ENCODE results near the gene SULT1C2.

The SULT1C2 gene

DNA sequence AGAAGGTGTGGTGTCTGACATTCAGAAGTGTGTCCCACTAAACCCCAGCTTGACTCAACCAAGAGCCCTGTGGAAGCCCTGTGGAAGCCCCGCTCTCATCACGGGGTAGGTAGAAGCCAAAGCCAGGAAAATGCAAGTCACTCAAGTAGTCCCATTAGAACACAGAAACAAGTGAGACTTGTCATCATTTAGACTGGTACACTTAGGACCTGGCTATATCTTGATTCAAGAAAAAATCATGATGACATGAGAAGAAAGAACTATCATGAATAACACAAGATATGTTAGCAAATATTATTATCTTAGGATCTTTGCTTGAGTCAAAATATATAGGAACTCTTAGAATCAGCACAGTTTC, 60.9 kb downstream of the SULT1C2 start:
- Histone ChIP-seq H3K9me3 (ENCODE audit: insufficient read depth, low read length, severe bottlenecking) (no peaks in the 10 kb centered on the region), H3K9ac (ENCODE audit: low read depth, low read length) (no peak overlapping the region), H3K4me3 (ENCODE audit: low read depth in 1 of 2, low read length in 2 of 2) (no peak overlapping the region), H3K27ac (ENCODE audit: low read length) (no peak overlapping the region), H3K36me3 (ENCODE audit: insufficient read depth, low read length) (no peaks in the 10 kb centered on the region), H3K79me2 (ENCODE audit: insufficient read depth, low read length) (no peaks in the 10 kb centered on the region), H2AFZ (ENCODE audit: low read depth, low read length) (no peak overlapping the region), H4K20me1 (ENCODE audit: insufficient read depth, low read length) (no peaks in the 10 kb centered on the region), H3K27me3 (ENCODE audit: insufficient read depth, low read length, poor library complexity) (peaks cover 14% of the 10 kb centered on the region), H3K4me2 (ENCODE audit: insufficient read depth, low read length) (no peak overlapping the region), H3K4me1 (ENCODE audit: insufficient read depth, low read length) (no peaks in the 10 kb centered on the region)
- DNase-seq = no peak
- ATAC-seq (ENCODE audit: insufficient read depth, low read depth) = no peak
- TF ChIP-seq EZH2 (IDR thresholded peaks at IDR 0.05; ENCODE audit: borderline replicate concordance, low read depth, low read length, severe bottlenecking) = no peak
- TF ChIP-seq, protein P1, sequence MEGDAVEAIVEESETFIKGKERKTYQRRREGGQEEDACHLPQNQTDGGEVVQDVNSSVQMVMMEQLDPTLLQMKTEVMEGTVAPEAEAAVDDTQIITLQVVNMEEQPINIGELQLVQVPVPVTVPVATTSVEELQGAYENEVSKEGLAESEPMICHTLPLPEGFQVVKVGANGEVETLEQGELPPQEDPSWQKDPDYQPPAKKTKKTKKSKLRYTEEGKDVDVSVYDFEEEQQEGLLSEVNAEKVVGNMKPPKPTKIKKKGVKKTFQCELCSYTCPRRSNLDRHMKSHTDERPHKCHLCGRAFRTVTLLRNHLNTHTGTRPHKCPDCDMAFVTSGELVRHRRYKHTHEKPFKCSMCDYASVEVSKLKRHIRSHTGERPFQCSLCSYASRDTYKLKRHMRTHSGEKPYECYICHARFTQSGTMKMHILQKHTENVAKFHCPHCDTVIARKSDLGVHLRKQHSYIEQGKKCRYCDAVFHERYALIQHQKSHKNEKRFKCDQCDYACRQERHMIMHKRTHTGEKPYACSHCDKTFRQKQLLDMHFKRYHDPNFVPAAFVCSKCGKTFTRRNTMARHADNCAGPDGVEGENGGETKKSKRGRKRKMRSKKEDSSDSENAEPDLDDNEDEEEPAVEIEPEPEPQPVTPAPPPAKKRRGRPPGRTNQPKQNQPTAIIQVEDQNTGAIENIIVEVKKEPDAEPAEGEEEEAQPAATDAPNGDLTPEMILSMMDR (IDR thresholded peaks at IDR 0.05; ENCODE audit: borderline replicate concordance, extremely low read depth, low read length, poor library complexity, severe bottlenecking) = no peak

DNA sequence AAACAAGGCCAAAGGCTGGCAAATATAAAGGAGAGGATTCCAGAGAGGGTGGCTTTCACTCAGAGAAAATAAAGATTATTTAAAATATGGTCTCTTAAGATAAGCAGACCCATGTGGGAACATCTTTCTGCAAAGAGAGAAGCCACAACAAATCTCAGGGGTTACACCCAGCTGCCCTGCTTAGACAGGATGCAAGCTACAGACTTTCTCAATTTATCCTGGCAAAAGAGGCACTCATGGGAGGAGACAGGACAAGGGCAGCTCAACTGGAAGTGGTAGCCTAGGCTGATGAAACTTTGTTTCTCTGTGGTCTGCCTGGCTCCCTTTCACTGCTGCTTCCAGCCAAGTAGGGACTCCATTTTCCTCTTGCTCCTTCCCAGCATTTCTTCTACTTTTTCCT, 63.2 kb downstream of the SULT1C2 start:
- Histone ChIP-seq H3K4me1 (ENCODE audit: insufficient read depth, low read length) (no peaks in the 10 kb centered on the region), H2AFZ (ENCODE audit: low read depth, low read length) (no peak overlapping the region), H3K4me2 (ENCODE audit: insufficient read depth, low read length) (no peak overlapping the region), H3K27me3 (ENCODE audit: insufficient read depth, low read length, poor library complexity) (peaks cover 10% of the 10 kb centered on the region), H3K9me3 (ENCODE audit: insufficient read depth, low read length, severe bottlenecking) (no peaks in the 10 kb centered on the region), H3K4me3 (ENCODE audit: low read depth in 1 of 2, low read length in 2 of 2) (no peak overlapping the region), H4K20me1 (ENCODE audit: insufficient read depth, low read length) (no peaks in the 10 kb centered on the region), H3K79me2 (ENCODE audit: insufficient read depth, low read length) (no peaks in the 10 kb centered on the region), H3K27ac (ENCODE audit: low read length) (no peak overlapping the region), H3K9ac (ENCODE audit: low read depth, low read length) (no peak overlapping the region), H3K36me3 (ENCODE audit: insufficient read depth, low read length) (no peaks in the 10 kb centered on the region)
- TF ChIP-seq EZH2 (IDR thresholded peaks at IDR 0.05; ENCODE audit: borderline replicate concordance, low read depth, low read length, severe bottlenecking) = no peak
- TF ChIP-seq, protein P1 (IDR thresholded peaks at IDR 0.05; ENCODE audit: borderline replicate concordance, extremely low read depth, low read length, poor library complexity, severe bottlenecking) = no peak
- ATAC-seq (ENCODE audit: insufficient read depth, low read depth) = no peak
- no peak for DNase-seq

DNA sequence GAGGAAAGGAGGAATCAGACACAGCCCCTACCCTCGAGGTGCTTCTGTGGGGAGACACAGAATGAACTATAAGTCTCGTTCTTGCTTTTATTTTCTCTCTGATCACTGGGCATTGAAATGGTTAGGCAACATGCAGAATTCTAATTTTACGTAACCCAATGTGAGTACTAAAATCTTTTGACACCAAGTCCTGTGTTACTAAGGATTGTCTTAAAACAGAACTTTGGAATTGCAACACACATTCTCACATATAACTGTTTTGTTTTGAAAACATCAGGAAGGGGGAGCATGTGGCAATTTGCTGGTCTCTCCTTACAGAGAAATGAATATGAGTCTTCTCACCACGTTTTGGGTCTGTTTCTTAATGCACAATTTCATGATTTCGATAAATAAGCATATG, 65.4 kb downstream of the SULT1C2 start:
- no peaks in the 10 kb centered on the region for H3K36me3 ChIP-seq (ENCODE audit: insufficient read depth, low read length)
- H3K9me3 ChIP-seq (ENCODE audit: insufficient read depth, low read length, severe bottlenecking) = no peaks in the 10 kb centered on the region
- H2AFZ ChIP-seq (ENCODE audit: low read depth, low read length) = no peak overlapping the region
- no peak overlapping the region for H3K4me2 ChIP-seq (ENCODE audit: insufficient read depth, low read length)
- H3K79me2 ChIP-seq (ENCODE audit: insufficient read depth, low read length) = no peaks in the 10 kb centered on the region
- H3K4me1 ChIP-seq (ENCODE audit: insufficient read depth, low read length) = no peaks in the 10 kb centered on the region
- DNase-seq = no peak
- H3K4me3 ChIP-seq (ENCODE audit: low read depth in 1 of 2, low read length in 2 of 2) = no peak overlapping the region
- TF ChIP-seq, protein P1 (IDR thresholded peaks at IDR 0.05; ENCODE audit: borderline replicate concordance, extremely low read depth, low read length, poor library complexity, severe bottlenecking) = no peak
- no peak for TF ChIP-seq EZH2 (IDR thresholded peaks at IDR 0.05; ENCODE audit: borderline replicate concordance, low read depth, low read length, severe bottlenecking)
- no peaks in the 10 kb centered on the region for H4K20me1 ChIP-seq (ENCODE audit: insufficient read depth, low read length)
- H3K9ac ChIP-seq (ENCODE audit: low read depth, low read length) = no peak overlapping the region
- H3K27me3 ChIP-seq (ENCODE audit: insufficient read depth, low read length, poor library complexity) = peaks cover 9% of the 10 kb centered on the region
- no peak overlapping the region for H3K27ac ChIP-seq (ENCODE audit: low read length)
- ATAC-seq (ENCODE audit: insufficient read depth, low read depth) = no peak

All from DND-41 (cell line).